Measurements from ENCODE around the gene MACROD2. TPM values are rescaled to one million over a fixed set of nuclear protein-coding genes. Genes with fewer than 3 reads are reported as not detected.

Gene MACROD2
- total RNA-seq, 1 experiment from 2014 or later = 1.4 TPM

- no peaks in the 10 kb centered on the region for H3K36me3 ChIP-seq (ENCODE audit: insufficient read depth, low read length, poor library complexity, severe bottlenecking)
- no peaks in the 10 kb centered on the region for H3K4me1 ChIP-seq (ENCODE audit: insufficient read depth, low read length, poor library complexity, severe bottlenecking)
- peaks cover 19% of the 10 kb centered on the region for H3K9me3 ChIP-seq (ENCODE audit: low read depth, low read length, poor library complexity, severe bottlenecking)
- no peak for TF ChIP-seq EZH2 (IDR thresholded peaks at IDR 0.05; ENCODE audit: borderline replicate concordance, low read depth, low read length, poor library complexity, severe bottlenecking)
- no peak for TF ChIP-seq CTCF (conservative IDR thresholded peaks at IDR 0.05; ENCODE audit: low read depth, low read length)
- CTCF ChIA-PET = no interaction called here
- intact Hi-C loops (cut with micrococcal nuclease; ENCODE audit: unreplicated experiment) = no loop called here
- no TSS peak for BruUV-seq (replicated peaks)
- no peak overlapping the region for H3K27ac ChIP-seq (ENCODE audit: low read depth, low read length, poor library complexity, severe bottlenecking)
- POLR2A ChIA-PET (ENCODE audit: low non-redundant PET) = no interaction called here
- H3K4me3 ChIP-seq (ENCODE audit: low read depth, low read length, poor library complexity, severe bottlenecking) = no peak overlapping the region
- no peaks in the 10 kb centered on the region for H3K27me3 ChIP-seq (replicated peaks; ENCODE audit: insufficient read depth, low read depth, low read length, poor library complexity)
- DNase-seq (ENCODE audit: low spot score) = no peak
Observed at GRCh38 chr20:15616626-15617025, 1621.3 kb downstream of the MACROD2 start.

GRCh38 chr20:15618110-15618509 lies 1622.8 kb downstream of the MACROD2 start:
- CTCF ChIA-PET = no interaction called here
- TF ChIP-seq EZH2 (IDR thresholded peaks at IDR 0.05; ENCODE audit: borderline replicate concordance, low read depth, low read length, poor library complexity, severe bottlenecking) = no peak
- no peak for TF ChIP-seq CTCF (conservative IDR thresholded peaks at IDR 0.05; ENCODE audit: low read depth, low read length)

GRCh38 chr20:15618912-15619311 lies 1623.6 kb downstream of the MACROD2 start:
- no peak overlapping the region for H3K4me3 ChIP-seq (ENCODE audit: low read depth, low read length, poor library complexity, severe bottlenecking)
- intact Hi-C loops (cut with micrococcal nuclease; ENCODE audit: unreplicated experiment) = no loop called here
- DNase-seq (ENCODE audit: low spot score) = no peak
- ChIA-PET POLR2A (ENCODE audit: low non-redundant PET) (no interaction called here), CTCF (no interaction called here)
- no peak overlapping the region for H3K27ac ChIP-seq (ENCODE audit: low read depth, low read length, poor library complexity, severe bottlenecking)
- TF ChIP-seq EZH2 (IDR thresholded peaks at IDR 0.05; ENCODE audit: borderline replicate concordance, low read depth, low read length, poor library complexity, severe bottlenecking) (no peak), CTCF (conservative IDR thresholded peaks at IDR 0.05; ENCODE audit: low read depth, low read length) (no peak)
- H3K27me3 ChIP-seq (replicated peaks; ENCODE audit: insufficient read depth, low read depth, low read length, poor library complexity) = no peaks in the 10 kb centered on the region
- H3K4me1 ChIP-seq (ENCODE audit: insufficient read depth, low read length, poor library complexity, severe bottlenecking) = no peaks in the 10 kb centered on the region
- BruUV-seq (replicated peaks) = no TSS peak
- H3K36me3 ChIP-seq (ENCODE audit: insufficient read depth, low read length, poor library complexity, severe bottlenecking) = no peaks in the 10 kb centered on the region
- peaks cover 9% of the 10 kb centered on the region for H3K9me3 ChIP-seq (ENCODE audit: low read depth, low read length, poor library complexity, severe bottlenecking)

More at GRCh38 chr20:15618110-15618509, 1622.8 kb downstream of the MACROD2 start:
- Histone ChIP-seq H3K4me1 (ENCODE audit: insufficient read depth, low read length, poor library complexity, severe bottlenecking) (no peaks in the 10 kb centered on the region), H3K36me3 (ENCODE audit: insufficient read depth, low read length, poor library complexity, severe bottlenecking) (no peaks in the 10 kb centered on the region), H3K9me3 (ENCODE audit: low read depth, low read length, poor library complexity, severe bottlenecking) (peaks cover 14% of the 10 kb centered on the region), H3K27ac (ENCODE audit: low read depth, low read length, poor library complexity, severe bottlenecking) (no peak overlapping the region), H3K4me3 (ENCODE audit: low read depth, low read length, poor library complexity, severe bottlenecking) (no peak overlapping the region), H3K27me3 (replicated peaks; ENCODE audit: insufficient read depth, low read depth, low read length, poor library complexity) (no peaks in the 10 kb centered on the region)
- POLR2A ChIA-PET (ENCODE audit: low non-redundant PET) = no interaction called here
- no TSS peak for BruUV-seq (replicated peaks)
- no peak for DNase-seq (ENCODE audit: low spot score)
- intact Hi-C loops (cut with micrococcal nuclease; ENCODE audit: unreplicated experiment) = no loop called here
